Neural progenitor cell (in vitro differentiated cells): ENCODE data around the gene GGN.

Experiments used
- CTCF ChIP-seq: fragments of 200-600 bp; sonication (generic); IDR thresholded peaks from 2 replicates; pipeline ENCODE4 v1.5.1; 2017; ENCODE audit warnings: antibody characterized with exemption, mild to moderate bottlenecking
- EZH2 ChIP-seq: fragments of 200-600 bp; sonication (generic); IDR thresholded peaks from 2 replicates; pipeline ENCODE4 v1.6.1; 2017; ENCODE audit warnings: antibody characterized with exemption, mild to moderate bottlenecking, moderate library complexity
- EZH2phosphoT487 ChIP-seq: fragments of 200-600 bp; sonication (generic); IDR thresholded peaks from 2 replicates; pipeline ENCODE4 v1.6.1; 2017; ENCODE audit warnings: antibody characterized with exemption

GRCh38 chr19:38400361-38400760 lies 12.5 kb upstream of the GGN start:
- no peak for TF ChIP-seq EZH2
- TF ChIP-seq CTCF, result no peak
- TF ChIP-seq EZH2phosphoT487, result no peak
